Measurements from ENCODE around the gene IP6K3. TPM values are rescaled to one million over a fixed set of nuclear protein-coding genes. Genes with fewer than 3 reads are reported as not detected.

The IP6K3 gene
- total RNA-seq, 2 donors from 2014 or later: not detected

DNA sequence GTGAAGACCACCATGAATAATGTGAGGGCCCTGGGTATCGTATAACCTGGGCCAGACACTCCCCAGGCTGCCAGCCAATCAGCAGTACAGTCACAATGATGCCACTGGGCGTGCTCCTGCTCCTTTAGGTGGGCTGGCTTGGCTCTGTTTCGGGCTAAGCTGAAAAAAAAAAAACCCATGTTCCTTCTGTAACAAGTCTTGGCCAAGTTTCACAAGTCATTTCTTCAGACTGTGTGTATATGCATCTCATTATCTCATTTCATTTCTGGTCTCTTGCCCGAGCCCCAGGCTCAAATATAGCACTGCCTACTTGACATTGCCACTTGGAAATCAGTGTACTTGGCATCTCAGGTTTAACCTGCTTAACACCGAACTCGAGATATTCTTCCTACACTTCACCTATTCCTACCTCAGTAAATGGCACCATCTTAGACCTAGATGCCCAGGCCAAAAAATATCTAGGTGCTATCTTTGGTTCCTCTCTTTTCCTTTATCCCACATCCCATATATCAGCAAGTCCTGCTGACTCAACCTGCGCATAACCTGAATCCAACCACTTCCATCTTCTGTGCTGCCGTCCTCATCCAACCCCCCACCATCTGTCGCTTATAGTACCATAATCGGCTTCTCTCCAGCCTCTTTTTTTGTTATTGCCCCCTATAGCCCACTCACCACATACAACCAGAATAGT, 37.0 kb downstream of the IP6K3 start:
- H3K36me3 Mint-ChIP-seq (ENCODE audit: low read depth): peaks cover 58% of the 10 kb centered on the region
- peak overlapping the region; percentile 96 for H3K4me3 Mint-ChIP-seq
- no peaks in the 10 kb centered on the region for H3K27me3 Mint-ChIP-seq
- peaks cover 28% of the 10 kb centered on the region for H3K4me1 Mint-ChIP-seq
- peak overlapping the region; percentile 98 for H3K27ac Mint-ChIP-seq
- no peaks in the 10 kb centered on the region for H3K9me3 Mint-ChIP-seq
- ATAC-seq (replicated peaks): no peak

GRCh38 chr6:33708516-33709204, 38.0 kb downstream of the IP6K3 start:
- peak overlapping the region; percentile 96 for H3K4me3 Mint-ChIP-seq
- no peaks in the 10 kb centered on the region for H3K9me3 Mint-ChIP-seq
- peaks cover 69% of the 10 kb centered on the region for H3K36me3 Mint-ChIP-seq (ENCODE audit: low read depth)
- H3K27me3 Mint-ChIP-seq: no peaks in the 10 kb centered on the region
- no peak for ATAC-seq (replicated peaks)
- peaks cover 35% of the 10 kb centered on the region for H3K4me1 Mint-ChIP-seq
- no peak overlapping the region for H3K27ac Mint-ChIP-seq

DNA sequence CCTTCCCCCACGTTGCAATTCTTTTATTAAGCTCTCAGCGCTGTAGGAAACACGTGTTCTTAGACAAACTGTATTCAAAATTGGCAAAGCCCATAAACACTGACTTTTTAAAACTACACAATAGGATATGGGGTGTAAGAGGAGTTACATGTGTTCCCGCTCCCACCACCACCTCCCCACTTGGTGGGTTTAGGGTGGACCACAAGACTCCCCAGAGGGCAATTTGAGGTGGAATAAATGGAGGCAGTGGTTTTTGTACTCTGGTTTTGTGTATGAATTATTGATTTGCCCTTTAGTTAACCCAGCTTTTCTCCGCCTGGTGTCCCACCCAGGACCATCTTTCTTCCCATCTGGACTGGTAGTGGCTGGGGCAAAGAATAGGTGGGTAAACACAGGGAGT, 38.9 kb downstream of the IP6K3 start:
- Mint-ChIP-seq H3K4me1 (peaks cover 38% of the 10 kb centered on the region), H3K27ac (no peak overlapping the region), H3K27me3 (no peaks in the 10 kb centered on the region), H3K9me3 (no peaks in the 10 kb centered on the region), H3K4me3 (no peak overlapping the region), H3K36me3 (ENCODE audit: low read depth) (peaks cover 72% of the 10 kb centered on the region)
- ATAC-seq (replicated peaks): no peak

DNA sequence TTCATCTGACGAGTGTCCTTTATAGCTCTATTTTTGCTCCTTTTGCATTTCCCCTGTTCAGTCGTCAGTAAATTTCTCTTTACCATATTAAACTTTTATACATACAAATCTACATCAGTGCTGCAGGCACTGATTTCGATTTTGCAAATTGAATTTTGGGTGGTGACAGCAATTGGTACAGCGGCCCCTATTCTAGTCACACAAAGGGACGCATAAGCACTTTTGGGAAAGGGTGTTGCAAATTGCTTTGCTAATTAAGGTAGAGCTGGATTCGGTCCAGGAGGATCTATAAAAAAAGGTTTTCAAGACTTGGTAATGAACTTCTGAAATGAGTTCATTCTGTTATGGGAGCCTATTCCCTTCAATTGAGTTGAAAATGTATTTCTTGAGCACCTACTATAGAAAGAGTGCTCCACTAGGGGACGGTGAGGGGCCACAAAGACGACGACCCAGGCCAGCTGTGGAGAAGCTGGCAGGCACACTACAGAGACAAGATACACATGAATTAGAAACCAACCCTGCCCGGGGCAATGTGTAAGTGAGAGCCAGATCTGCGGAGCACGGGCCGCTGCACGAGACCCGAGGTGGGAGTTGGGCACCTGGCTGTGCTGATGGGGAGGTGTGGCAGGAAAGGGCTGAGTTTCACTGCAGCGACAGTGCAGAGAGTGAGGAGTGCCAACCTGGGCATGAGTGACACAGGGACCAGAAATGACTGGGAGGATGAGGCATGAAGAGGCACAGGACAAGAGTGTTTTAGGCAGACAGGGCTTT, 40.6 kb downstream of the IP6K3 start:
- peaks cover 38% of the 10 kb centered on the region for H3K4me1 Mint-ChIP-seq
- H3K9me3 Mint-ChIP-seq: no peaks in the 10 kb centered on the region
- H3K4me3 Mint-ChIP-seq: no peak overlapping the region
- no peak overlapping the region for H3K27ac Mint-ChIP-seq
- H3K36me3 Mint-ChIP-seq (ENCODE audit: low read depth): peaks cover 72% of the 10 kb centered on the region
- H3K27me3 Mint-ChIP-seq: no peaks in the 10 kb centered on the region
- no peak for ATAC-seq (replicated peaks)

DNA sequence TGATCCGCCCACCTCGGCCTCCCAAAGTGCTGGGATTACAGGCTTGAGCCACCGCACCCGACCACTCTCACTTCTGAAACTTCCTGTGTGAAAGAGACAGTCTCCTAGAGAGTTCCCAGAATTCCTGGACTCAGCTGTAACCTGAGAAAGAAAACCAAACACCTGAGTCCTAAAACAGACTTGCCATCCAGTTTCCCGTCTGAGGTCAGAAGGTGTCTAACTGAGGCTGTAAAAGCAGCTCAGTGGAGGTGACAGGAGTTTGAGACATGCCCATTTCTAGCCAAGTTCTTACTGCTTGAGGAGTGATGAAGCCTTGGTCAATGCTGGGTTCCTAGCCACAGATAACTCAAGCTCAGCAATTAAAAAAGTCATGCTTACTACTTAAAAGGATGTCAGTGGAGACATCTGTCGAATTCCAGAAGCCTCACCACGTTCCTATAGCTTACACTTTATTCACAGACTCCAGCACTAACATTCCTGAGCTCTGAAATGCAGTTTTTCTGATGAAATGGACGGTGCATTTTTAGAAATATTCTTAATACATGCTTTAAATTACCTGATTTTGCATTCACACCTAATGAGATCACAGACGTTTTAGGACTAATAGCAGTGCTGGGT, 41.3 kb downstream of the IP6K3 start:
- Mint-ChIP-seq H3K27ac (no peak overlapping the region), H3K4me1 (peaks cover 35% of the 10 kb centered on the region), H3K4me3 (no peak overlapping the region), H3K27me3 (no peaks in the 10 kb centered on the region), H3K9me3 (no peaks in the 10 kb centered on the region), H3K36me3 (ENCODE audit: low read depth) (peaks cover 72% of the 10 kb centered on the region)
- no peak for ATAC-seq (replicated peaks)

DNA sequence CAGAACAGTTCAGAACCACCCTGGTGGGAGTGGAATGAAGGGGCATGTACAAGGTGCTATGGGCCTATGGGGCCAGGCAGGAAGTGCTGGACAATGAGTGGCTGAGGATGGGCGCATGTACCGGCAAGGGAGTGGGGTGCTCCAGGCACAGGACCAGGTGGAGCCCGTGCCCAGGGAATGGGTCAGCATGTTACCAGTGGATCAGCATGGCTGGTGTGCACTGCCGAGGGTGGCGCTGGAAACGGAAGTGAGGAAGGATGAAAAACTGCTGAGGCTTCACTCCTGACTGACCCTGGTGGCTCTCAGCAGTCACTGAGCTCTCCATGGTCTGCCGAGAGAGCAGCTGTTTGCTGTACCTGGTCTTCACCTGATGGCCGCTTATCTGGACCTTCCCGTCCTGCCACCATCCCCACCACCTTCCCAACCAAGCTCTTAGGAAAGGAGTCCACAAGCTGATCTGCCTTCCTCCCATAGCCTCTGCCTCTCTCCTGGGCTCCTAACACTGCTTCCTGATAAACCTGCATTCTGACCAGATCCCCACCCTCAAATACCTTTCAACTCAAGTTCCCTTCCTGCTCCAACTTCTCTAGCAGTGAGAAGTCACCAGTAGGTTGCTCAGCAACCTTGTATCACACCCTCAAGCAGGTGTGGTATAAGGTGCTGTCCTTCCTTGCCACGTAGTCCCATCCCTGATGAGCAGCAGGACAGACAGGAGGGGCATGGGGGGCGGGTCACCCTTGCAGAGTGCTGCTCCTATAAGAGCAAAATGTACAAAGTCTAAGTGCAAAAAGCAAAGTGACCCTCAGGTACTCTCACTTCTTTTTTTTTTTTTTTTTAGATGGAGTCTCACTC, 42.3 kb downstream of the IP6K3 start:
- Mint-ChIP-seq H3K4me1 (peaks cover 33% of the 10 kb centered on the region), H3K9me3 (no peaks in the 10 kb centered on the region), H3K36me3 (ENCODE audit: low read depth) (peaks cover 71% of the 10 kb centered on the region), H3K4me3 (no peak overlapping the region), H3K27ac (peak overlapping the region; percentile 58), H3K27me3 (no peaks in the 10 kb centered on the region)
- ATAC-seq (replicated peaks): no peak

DNA sequence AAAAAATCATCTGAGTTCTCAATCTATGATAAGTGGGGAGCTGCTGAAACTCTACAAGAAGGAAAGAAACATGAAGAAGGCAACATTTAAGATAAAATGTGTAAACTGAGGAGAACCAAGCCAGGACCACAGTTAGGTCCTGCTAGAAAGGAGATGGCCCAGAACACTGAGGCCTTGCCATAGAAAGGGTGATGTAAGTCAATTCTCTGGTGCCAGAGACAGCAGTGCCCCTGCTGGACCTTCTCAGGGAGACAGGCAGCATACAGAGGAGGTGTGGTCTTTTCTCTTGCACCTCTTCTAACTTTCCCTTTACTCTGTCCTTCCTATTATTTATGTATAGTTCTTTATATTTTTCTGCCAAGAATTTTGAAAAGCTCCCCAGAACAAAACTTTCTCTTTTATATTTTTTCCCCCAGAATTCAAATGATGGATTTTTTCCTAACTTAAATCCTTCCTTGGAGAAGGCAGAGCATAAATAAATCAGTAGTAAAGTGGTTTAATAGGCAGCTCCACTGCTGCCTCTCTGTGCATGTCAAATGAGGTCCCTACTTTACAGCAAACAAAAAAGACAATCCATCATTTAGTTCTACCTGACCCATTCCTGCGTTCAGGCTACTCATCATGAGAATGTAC, 44.2 kb downstream of the IP6K3 start:
- Mint-ChIP-seq H3K27ac (peak overlapping the region; percentile 30), H3K27me3 (no peaks in the 10 kb centered on the region), H3K4me3 (no peak overlapping the region), H3K9me3 (no peaks in the 10 kb centered on the region), H3K36me3 (ENCODE audit: low read depth) (peaks cover 71% of the 10 kb centered on the region), H3K4me1 (peaks cover 25% of the 10 kb centered on the region)
- ATAC-seq (replicated peaks): peak; percentile 59

DNA sequence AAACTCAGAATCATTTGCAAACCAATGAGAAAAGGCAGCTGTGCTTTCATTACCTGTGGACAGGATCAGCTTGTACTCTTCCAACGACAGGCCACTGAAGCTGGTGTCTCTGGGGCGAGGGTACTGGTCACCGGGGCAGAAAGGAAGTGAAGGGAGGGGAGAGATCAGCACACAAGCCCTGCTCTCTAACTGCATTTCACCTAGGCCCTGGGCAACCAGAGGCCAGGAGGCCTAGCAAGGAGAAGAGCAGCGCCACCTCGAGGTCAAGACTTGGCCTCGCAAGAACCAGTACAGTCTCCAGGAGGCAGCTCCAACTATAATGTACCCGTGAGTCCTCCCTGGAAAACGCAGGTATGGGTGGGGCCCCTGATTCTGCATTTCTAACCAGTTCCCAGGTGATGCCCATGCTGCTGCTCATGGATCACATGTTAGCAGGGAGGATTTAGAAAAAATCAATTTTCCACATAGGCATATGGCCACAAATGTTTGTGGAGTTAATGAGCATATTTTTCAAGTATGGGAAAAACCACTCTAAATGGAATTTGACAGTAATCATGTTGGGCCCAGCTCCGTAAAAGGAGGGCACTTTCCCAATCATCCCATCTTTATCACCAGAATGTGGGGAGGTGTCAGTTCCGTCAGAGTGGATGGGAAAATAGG, 46.2 kb downstream of the IP6K3 start:
- H3K9me3 Mint-ChIP-seq: no peaks in the 10 kb centered on the region
- peak overlapping the region; percentile 77 for H3K27ac Mint-ChIP-seq
- H3K4me3 Mint-ChIP-seq: peak overlapping the region; percentile 48
- peaks cover 76% of the 10 kb centered on the region for H3K36me3 Mint-ChIP-seq (ENCODE audit: low read depth)
- no peaks in the 10 kb centered on the region for H3K27me3 Mint-ChIP-seq
- H3K4me1 Mint-ChIP-seq: peaks cover 41% of the 10 kb centered on the region
- peak; percentile 88 for ATAC-seq (replicated peaks)

DNA sequence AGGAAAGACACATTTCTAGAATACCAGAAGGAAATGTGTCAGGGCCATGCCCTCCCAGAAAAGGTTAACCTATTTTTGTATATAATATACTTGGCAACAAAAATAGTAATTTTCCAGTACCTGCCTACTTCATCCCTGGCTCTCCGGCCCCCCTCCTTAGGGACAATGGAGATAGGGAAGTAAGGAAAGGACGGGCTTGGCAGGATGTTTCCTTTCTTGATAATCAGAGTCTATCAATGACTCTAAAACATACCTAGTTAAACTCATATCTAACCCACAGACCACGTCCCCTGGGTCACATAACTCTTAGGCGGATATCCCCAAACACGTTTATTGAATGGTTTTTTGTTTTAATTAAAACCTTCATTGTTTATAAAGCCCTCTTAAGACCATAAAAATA, 47.0 kb downstream of the IP6K3 start:
- ATAC-seq (replicated peaks): peak; percentile 41
- H3K27me3 Mint-ChIP-seq: no peaks in the 10 kb centered on the region
- peak overlapping the region; percentile 48 for H3K4me3 Mint-ChIP-seq
- H3K36me3 Mint-ChIP-seq (ENCODE audit: low read depth): peaks cover 83% of the 10 kb centered on the region
- H3K27ac Mint-ChIP-seq: peak overlapping the region; percentile 77
- no peaks in the 10 kb centered on the region for H3K9me3 Mint-ChIP-seq
- peaks cover 44% of the 10 kb centered on the region for H3K4me1 Mint-ChIP-seq

DNA sequence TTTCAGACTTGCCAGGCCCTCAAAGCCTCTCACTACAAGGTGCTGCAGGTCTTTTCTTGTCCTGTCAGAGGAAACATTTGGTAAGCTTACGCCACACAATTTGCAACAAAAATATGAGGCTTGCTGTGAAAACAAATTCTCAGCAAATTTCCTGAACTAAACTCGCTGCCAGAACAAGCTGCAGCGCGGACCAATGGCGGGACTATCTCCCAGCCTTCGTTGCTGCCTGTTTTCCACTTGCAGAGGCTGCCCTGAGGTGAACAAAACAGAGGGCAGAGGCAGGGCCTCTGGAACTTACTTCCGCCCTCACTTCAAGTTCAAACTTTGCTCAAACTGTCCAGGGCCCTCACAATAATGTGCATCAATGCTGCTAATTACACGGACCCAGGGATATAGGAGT, 47.6 kb downstream of the IP6K3 start:
- H3K27me3 Mint-ChIP-seq: no peaks in the 10 kb centered on the region
- H3K4me3 Mint-ChIP-seq: peak overlapping the region; percentile 48
- peaks cover 45% of the 10 kb centered on the region for H3K4me1 Mint-ChIP-seq
- peaks cover 83% of the 10 kb centered on the region for H3K36me3 Mint-ChIP-seq (ENCODE audit: low read depth)
- no peaks in the 10 kb centered on the region for H3K9me3 Mint-ChIP-seq
- H3K27ac Mint-ChIP-seq: peak overlapping the region; percentile 77
- ATAC-seq (replicated peaks): no peak

DNA sequence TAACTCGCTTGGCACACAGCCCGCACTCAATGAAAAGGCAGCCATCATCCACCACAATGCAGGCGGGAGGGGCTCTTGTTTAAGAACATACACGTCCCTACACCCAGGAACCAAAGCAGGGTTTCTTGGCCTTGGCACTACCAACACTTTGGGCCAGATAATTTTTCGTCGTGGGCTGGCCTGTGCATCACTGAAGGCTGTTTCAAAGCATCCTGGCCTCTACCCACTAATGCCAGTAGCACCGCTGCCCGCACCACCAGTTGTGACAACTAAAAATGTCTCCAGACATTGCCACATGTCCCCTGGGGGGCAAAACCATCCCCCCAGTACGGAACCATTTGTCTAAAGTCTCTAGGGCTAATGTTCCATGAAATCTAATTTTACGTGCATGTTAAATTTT, 48.2 kb downstream of the IP6K3 start:
- Mint-ChIP-seq H3K4me3 (no peak overlapping the region), H3K27ac (no peak overlapping the region), H3K9me3 (no peaks in the 10 kb centered on the region), H3K27me3 (no peaks in the 10 kb centered on the region), H3K36me3 (ENCODE audit: low read depth) (peaks cover 83% of the 10 kb centered on the region), H3K4me1 (peaks cover 44% of the 10 kb centered on the region)
- no peak for ATAC-seq (replicated peaks)

DNA sequence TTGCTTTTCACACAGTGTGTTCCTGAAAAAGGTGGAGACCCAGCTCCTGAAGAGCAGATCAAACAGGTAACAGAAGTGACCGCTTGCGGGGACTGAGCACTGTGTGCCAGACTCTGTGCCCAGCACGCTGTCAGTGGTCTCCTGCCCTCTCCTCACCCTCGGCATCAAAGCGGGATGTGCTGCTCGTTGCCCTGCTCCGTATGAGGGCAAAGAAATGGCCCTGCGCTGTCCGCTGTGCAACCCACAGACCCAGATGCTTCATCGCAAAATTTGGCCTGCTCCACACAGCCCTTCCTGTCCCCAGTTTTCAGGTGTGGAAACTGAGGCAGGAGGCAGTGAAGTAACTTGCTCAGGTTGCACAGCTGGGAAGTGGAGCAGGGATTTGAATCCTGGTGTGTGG, 48.9 kb downstream of the IP6K3 start:
- H3K9me3 Mint-ChIP-seq: no peaks in the 10 kb centered on the region
- H3K36me3 Mint-ChIP-seq (ENCODE audit: low read depth): peaks cover 89% of the 10 kb centered on the region
- peak overlapping the region; percentile 87 for H3K4me3 Mint-ChIP-seq
- no peaks in the 10 kb centered on the region for H3K27me3 Mint-ChIP-seq
- peaks cover 48% of the 10 kb centered on the region for H3K4me1 Mint-ChIP-seq
- H3K27ac Mint-ChIP-seq: peak overlapping the region; percentile 99
- ATAC-seq (replicated peaks): no peak

All from activated T-helper 17 cell treated with anti-CD3 and anti-CD28 coated beads, Interleukin-2, amount 50 U/mL, for 72 hours (primary cell).